H1 (cell line): ENCODE results near the gene ZSCAN20. TPM values are rescaled to one million over a fixed set of nuclear protein-coding genes. Genes with fewer than 3 reads are reported as not detected.

Experiments
- CTCF ChIA-PET: fragments of 300-600 bp; sonication (Branson Sonifier 250); formaldehyde crosslinking; loops from one replicate; lab custom pipeline; 2021; ENCODE audit not compliant: partially characterized antibody; lab: Charles Lee
- POLR2A ChIA-PET: fragments of 300-600 bp; sonication (Branson Sonifier 250); formaldehyde crosslinking; loops from one replicate; lab custom pipeline; 2021; ENCODE audit warnings: inconsistent platforms; ENCODE audit not compliant: partially characterized antibody; lab: Charles Lee
- DNase-seq, 2 experiments: peaks; one replicate each; pipeline versions ENCODE4 v3.0.0 to v3.0.0-alpha.2; 2010 to 2022; ENCODE audit warnings: low spot score in 2 of 2, low read depth in 1 of 2, mixed read lengths in 1 of 2
- FAIRE-seq: peaks from 2 replicates; lab custom pipeline; 2011; peaks lifted over from hg19 to GRCh38; lab: Jason Lieb, UNC
- H2AFZ ChIP-seq: 2 replicates; pipeline ENCODE4 v1.8.1; 2012; ENCODE audit warnings: low read length, inconsistent platforms
- H2AK5ac ChIP-seq: 2 replicates; pipeline ENCODE4 v1.6.1; 2013; ENCODE audit warnings: low read depth, low read length
- H2BK120ac ChIP-seq: replicated peaks from 2 replicates; pipeline ENCODE3; 2013; ENCODE audit warnings: low read depth, low read length, inconsistent platforms
- H2BK12ac ChIP-seq: 2 replicates; pipeline ENCODE4 v1.6.1; 2013; ENCODE audit warnings: low read depth, low read length
- H2BK15ac ChIP-seq: 2 replicates; pipeline ENCODE4 v1.6.1; 2013; ENCODE audit warnings: low read length
- H2BK20ac ChIP-seq: 2 replicates; pipeline ENCODE4 v1.6.1; 2013; ENCODE audit warnings: low read length
- H2BK5ac ChIP-seq: 2 replicates; pipeline ENCODE4 v1.6.1; 2013; ENCODE audit warnings: low read depth, low read length
- H3K14ac ChIP-seq: 2 replicates; pipeline ENCODE4 v1.6.1; 2013; ENCODE audit warnings: inconsistent platforms; ENCODE audit not compliant: insufficient read length
- H3K18ac ChIP-seq: 2 replicates; pipeline ENCODE4 v1.6.1; 2013; ENCODE audit warnings: low read length; ENCODE audit errors: extremely low read depth
- H3K23ac ChIP-seq: 2 replicates; pipeline ENCODE4 v1.6.1; 2013; ENCODE audit warnings: inconsistent platforms; ENCODE audit not compliant: insufficient read length
- H3K23me2 ChIP-seq: 2 replicates; pipeline ENCODE4 v1.6.1; 2013; ENCODE audit warnings: low read depth, low read length
- H3K27ac ChIP-seq: 2 replicates; pipeline ENCODE4 v1.6.1; 2011; ENCODE audit warnings: low read depth, low read length, inconsistent platforms
- H3K27me3 ChIP-seq, 4 experiments: replicated peaks in 1 of 4; 1 replicate in 1 of 4; 2 replicates in 3 of 4; pipeline versions ENCODE4 v1.6.1 to v1.8.1; 2011 to 2013; ENCODE audit warnings: low read length in 3 of 4, mild to moderate bottlenecking in 3 of 4, inconsistent platforms in 2 of 4, mixed read lengths in 2 of 4, moderate library complexity in 1 of 4; ENCODE audit not compliant: control insufficient read depth in 3 of 4, insufficient read depth in 3 of 4; ENCODE audit errors: extremely low read depth in 1 of 4
- H3K36me3 ChIP-seq, 4 experiments: 2 replicates each; pipeline versions ENCODE4 v1.6.1 to v1.8.1; 2011 to 2013; ENCODE audit warnings: mild to moderate bottlenecking in 4 of 4, low read length in 3 of 4, moderate library complexity in 2 of 4, control low read depth in 1 of 4, inconsistent platforms in 1 of 4; ENCODE audit not compliant: insufficient read depth in 4 of 4, control insufficient read depth in 2 of 4
- H3K4ac ChIP-seq: replicated peaks from 2 replicates; pipeline ENCODE3; 2013; ENCODE audit warnings: low read length, low read depth, mixed read lengths, inconsistent platforms; ENCODE audit not compliant: insufficient read length
- H3K4me1 ChIP-seq, 4 experiments: replicated peaks in 1 of 4; 1 replicate in 1 of 4; 2 replicates in 3 of 4; pipeline versions ENCODE4 v1.6.1 to v1.8.1; 2011 to 2013; ENCODE audit warnings: low read length in 3 of 4, inconsistent platforms in 2 of 4, mixed read lengths in 1 of 4; ENCODE audit not compliant: insufficient read depth in 4 of 4, control insufficient read depth in 3 of 4
- H3K4me2 ChIP-seq, 2 experiments: 2 replicates each; pipeline versions ENCODE4 v1.6.1 to v1.8.1; 2011 to 2013; ENCODE audit warnings: low read depth in 2 of 2, low read length in 2 of 2, control low read depth in 1 of 2, inconsistent platforms in 1 of 2, mild to moderate bottlenecking in 1 of 2; ENCODE audit not compliant: insufficient read depth in 1 of 2
- H3K4me3 ChIP-seq, 4 experiments: fragments of 200-600, 300-600 bp in 1 of 4; sonication (generic), shearing (Covaris generic), sonication (Bioruptor Twin) in 1 of 4; 2 replicates each; pipeline versions ENCODE4 v1.5.1 to v1.8.1; 2011 to 2016; ENCODE audit warnings: low read length in 4 of 4, low read depth in 3 of 4, control low read depth in 2 of 4, inconsistent platforms in 2 of 4, mild to moderate bottlenecking in 2 of 4, mixed read lengths in 1 of 4, moderate library complexity in 1 of 4; ENCODE audit not compliant: insufficient read depth in 2 of 4; ENCODE audit errors: extremely low read depth in 1 of 4
- H3K56ac ChIP-seq: replicated peaks from 2 replicates; pipeline ENCODE3; 2013; ENCODE audit warnings: low read depth, mild to moderate bottlenecking, mixed read lengths, low read length, inconsistent platforms; ENCODE audit not compliant: insufficient read length
- H3K79me1 ChIP-seq: 2 replicates; pipeline ENCODE4 v1.6.1; 2013; ENCODE audit warnings: low read depth, low read length, control low read depth
- H3K79me2 ChIP-seq, 2 experiments: 2 replicates each; pipeline versions ENCODE4 v1.6.1 to v1.8.1; 2012 to 2013; ENCODE audit warnings: low read length in 2 of 2, mild to moderate bottlenecking in 2 of 2, inconsistent platforms in 1 of 2; ENCODE audit not compliant: insufficient read depth in 2 of 2, control insufficient read depth in 1 of 2
- H3K9ac ChIP-seq, 4 experiments: replicated peaks in 1 of 4; 1 replicate in 1 of 4; 2 replicates in 3 of 4; pipeline versions ENCODE4 v1.6.1 to v1.8.1; 2011 to 2013; ENCODE audit warnings: low read depth in 3 of 4, low read length in 3 of 4, control low read depth in 2 of 4, mild to moderate bottlenecking in 2 of 4, moderate library complexity in 2 of 4, inconsistent platforms in 1 of 4; ENCODE audit errors: extremely low read depth in 1 of 4
- H3K9me3 ChIP-seq, 2 experiments: 2 replicates each; pipeline versions ENCODE4 v1.6.1 to v1.8.1; 2012 to 2013; ENCODE audit warnings: mild to moderate bottlenecking in 2 of 2, moderate library complexity in 2 of 2, control low read depth in 1 of 2, inconsistent platforms in 1 of 2, low read depth in 1 of 2, low read length in 1 of 2, mixed read lengths in 1 of 2; ENCODE audit not compliant: insufficient read depth in 2 of 2
- H4K20me1 ChIP-seq, 2 experiments: replicated peaks in 1 of 2; 2 replicates each; pipeline versions ENCODE3 to v1.8.1; 2011 to 2013; ENCODE audit warnings: inconsistent platforms in 2 of 2, low read length in 2 of 2, mild to moderate bottlenecking in 1 of 2; ENCODE audit not compliant: insufficient read depth in 2 of 2, control insufficient read depth in 1 of 2
- H4K5ac ChIP-seq: 2 replicates; pipeline ENCODE4 v1.6.1; 2013; ENCODE audit warnings: low read length, low read depth, mixed read lengths, inconsistent platforms; ENCODE audit not compliant: insufficient read length
- H4K8ac ChIP-seq: 2 replicates; pipeline ENCODE4 v1.8.0; 2013; ENCODE audit warnings: mild to moderate bottlenecking, moderate library complexity, low read length, inconsistent platforms; ENCODE audit not compliant: insufficient read depth; ENCODE audit errors: extremely low read depth
- H4K91ac ChIP-seq: replicated peaks from 2 replicates; pipeline ENCODE3; 2013; ENCODE audit warnings: low read length, mixed read lengths, inconsistent platforms; ENCODE audit not compliant: insufficient read length
- CBX8 ChIP-seq: fragments of 300-800, 300-1000 bp; sonication (generic); IDR thresholded peaks from 2 replicates; pipeline ENCODE4 v1.7.1; 2016; ENCODE audit warnings: low read depth, low read length, borderline replicate concordance
- POLR2AphosphoS5 ChIP-seq: IDR thresholded peaks from 2 replicates; pipeline ENCODE4 v1.6.1; 2011; ENCODE audit warnings: low read depth, low read length
- RXRA ChIP-seq: IDR thresholded peaks from 2 replicates; pipeline ENCODE4 v1.6.1; 2011; ENCODE audit warnings: low read depth, mild to moderate bottlenecking, low read length, moderate library complexity; ENCODE audit not compliant: insufficient read depth
- WGBS, 2 experiments: shearing (Covaris generic) in 1 of 2; methylation state at CpG; one replicate each; pipeline versions ENCODE4 v1.1.6 to v1.1.7; 2013 to 2015; ENCODE audit warnings: low lambda C conversion rate in 2 of 2, mixed read lengths in 2 of 2, inconsistent platforms in 1 of 2, low coverage in 1 of 2, missing lambda C conversion rate in 1 of 2; ENCODE audit not compliant: insufficient replicate concordance in 2 of 2, insufficient coverage in 1 of 2, insufficient read length in 1 of 2; ENCODE audit errors: extremely low coverage in 1 of 2, missing lambda C conversion rate in 1 of 2; 5-methylcytosine and 5-hydroxymethylcytosine counted together
- polyA plus RNA-seq, 7 experiments: library from polyadenylated mRNA; depleted of rRNA in 3 of 7; stranded (reverse) in 5 of 7; unstranded in 2 of 7; fragments of >200 nt in 5 of 7; fragments of 200-250 nt in 2 of 7; gene quantifications; 1 replicate in 5 of 7; 2 replicates in 1 of 7; 4 replicates in 1 of 7; pipeline versions ENCODE4 v1.2.1 to v1.2.3, GENCODE V29; 2011 to 2013; ENCODE audit warnings: missing spikeins in 2 of 7, mixed read lengths in 2 of 7
- total RNA-seq: library from RNA; stranded (reverse); fragmentation: NEBNext Ultra II Directional; extraction: Animal tissue kit (Norgen Biotek cat#: 25700); gene quantifications from 2 replicates; pipeline ENCODE4 v1.2.1, GENCODE V29; 2021
- TF ChIP-seq, protein P1 (sequence below), 3 experiments: IDR thresholded peaks; 1 replicate in 2 of 3; 2 replicates in 1 of 3; pipeline versions ENCODE4 v1.5.1 to v1.6.1; 2011; ENCODE audit warnings: low read length in 3 of 3, mild to moderate bottlenecking in 3 of 3, inconsistent platforms in 2 of 3, low read depth in 1 of 3, moderate library complexity in 1 of 3; ENCODE audit not compliant: insufficient read depth in 1 of 3; ENCODE audit errors: control extremely low read depth in 1 of 3

Gene ZSCAN20
- total and polyA plus RNA-seq, 2 of the 8 experiments (the other 6 are each of a cell fraction or from before 2014, with no cell fraction given) = 0.70 to 3.4 TPM

DNA sequence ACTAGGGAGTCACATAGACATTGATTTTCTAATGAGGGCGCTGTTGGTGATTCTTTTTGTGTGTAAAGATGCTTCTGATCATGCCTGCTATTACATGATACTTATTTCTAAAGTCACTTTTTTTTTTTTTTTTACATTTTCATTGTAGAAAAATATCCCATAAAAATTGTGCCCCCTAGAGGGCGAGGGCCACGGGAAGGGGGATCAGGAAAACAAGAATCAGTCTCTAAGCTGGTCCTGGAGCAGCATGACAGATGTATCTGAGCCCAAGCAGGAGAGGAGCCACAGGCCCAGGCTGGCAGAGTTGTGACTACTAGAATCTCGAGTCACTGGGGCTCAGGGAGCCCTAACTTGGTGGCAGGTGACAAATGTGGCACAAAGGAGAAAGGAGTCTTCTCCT, 28.1 kb downstream of the ZSCAN20 start:
- H2BK120ac ChIP-seq = no peak overlapping the region
- TF ChIP-seq CBX8 (no peak), RXRA (no peak), POLR2AphosphoS5 (no peak)
- TF ChIP-seq, protein P1, sequence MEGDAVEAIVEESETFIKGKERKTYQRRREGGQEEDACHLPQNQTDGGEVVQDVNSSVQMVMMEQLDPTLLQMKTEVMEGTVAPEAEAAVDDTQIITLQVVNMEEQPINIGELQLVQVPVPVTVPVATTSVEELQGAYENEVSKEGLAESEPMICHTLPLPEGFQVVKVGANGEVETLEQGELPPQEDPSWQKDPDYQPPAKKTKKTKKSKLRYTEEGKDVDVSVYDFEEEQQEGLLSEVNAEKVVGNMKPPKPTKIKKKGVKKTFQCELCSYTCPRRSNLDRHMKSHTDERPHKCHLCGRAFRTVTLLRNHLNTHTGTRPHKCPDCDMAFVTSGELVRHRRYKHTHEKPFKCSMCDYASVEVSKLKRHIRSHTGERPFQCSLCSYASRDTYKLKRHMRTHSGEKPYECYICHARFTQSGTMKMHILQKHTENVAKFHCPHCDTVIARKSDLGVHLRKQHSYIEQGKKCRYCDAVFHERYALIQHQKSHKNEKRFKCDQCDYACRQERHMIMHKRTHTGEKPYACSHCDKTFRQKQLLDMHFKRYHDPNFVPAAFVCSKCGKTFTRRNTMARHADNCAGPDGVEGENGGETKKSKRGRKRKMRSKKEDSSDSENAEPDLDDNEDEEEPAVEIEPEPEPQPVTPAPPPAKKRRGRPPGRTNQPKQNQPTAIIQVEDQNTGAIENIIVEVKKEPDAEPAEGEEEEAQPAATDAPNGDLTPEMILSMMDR (IDR thresholded peaks at IDR 0.05; ENCODE audit: control extremely low read depth in 1 of 3, insufficient read depth in 1 of 3, low read depth in 1 of 3, low read length in 3 of 3) = peak; percentile 2 to 34 (median 28); a peak in 3 of 4 replicates
- H4K20me1 ChIP-seq = no peaks in the 10 kb centered on the region
- ChIA-PET CTCF (interaction anchor here (0.6 to 2.5 kb wide), 18 partner anchors 9 to 1420 kb away, joined by 3 to 9 read pairs (median 4); no protein-coding TSS in a partner anchor), POLR2A (no interaction called here)
- H3K23me2 ChIP-seq = no peaks in the 10 kb centered on the region
- no peak for DNase-seq
- no peak overlapping the region for H2BK12ac ChIP-seq
- no peak overlapping the region for H2BK15ac ChIP-seq
- no peak overlapping the region for H3K4me2 ChIP-seq
- no peaks in the 10 kb centered on the region for H3K79me1 ChIP-seq
- H2BK20ac ChIP-seq = no peak overlapping the region
- H3K9me3 ChIP-seq = peaks cover 19 to 22% of the 10 kb centered on the region in 2 experiments
- H3K79me2 ChIP-seq = no peaks in the 10 kb centered on the region
- H3K14ac ChIP-seq = no peak overlapping the region
- no peaks in the 10 kb centered on the region for H3K27me3 ChIP-seq
- no peak overlapping the region for H3K9ac ChIP-seq
- H3K56ac ChIP-seq = no peak overlapping the region
- H4K8ac ChIP-seq = no peak overlapping the region
- WGBS, 2 experiments = 54% methylated on average over 4 of the region's 4 CpGs; no CpG with 5 or more reads in 1 of the 2 experiments
- H3K18ac ChIP-seq = no peak overlapping the region
- no peak for FAIRE-seq
- no peak overlapping the region for H3K23ac ChIP-seq
- no peak overlapping the region for H3K4me3 ChIP-seq
- peaks cover 0 to 6% (median 2%) of the 10 kb centered on the region in 4 experiments; a peak in 4 of 8 replicates for H3K36me3 ChIP-seq
- no peak overlapping the region for H2AFZ ChIP-seq
- H2BK5ac ChIP-seq = no peak overlapping the region
- no peak overlapping the region for H4K91ac ChIP-seq
- 0 out of 7 replicates have a peak, but pooled peaks cover 0 to 1% (median 0%) of the 10 kb centered on the region in 4 experiments for H3K4me1 ChIP-seq
- H3K4ac ChIP-seq = no peak overlapping the region
- no peak overlapping the region for H2AK5ac ChIP-seq
- no peak overlapping the region for H4K5ac ChIP-seq
- no peak overlapping the region for H3K27ac ChIP-seq
